H1 (cell line): ENCODE data around the gene SNAP25. TPM values are rescaled to one million over a fixed set of nuclear protein-coding genes. Genes with fewer than 3 reads are reported as not detected.

Experiments
- CTCF ChIA-PET: fragments of 300-600 bp; sonication (Branson Sonifier 250); formaldehyde crosslinking; loops from one replicate; lab custom pipeline; 2021; ENCODE audit not compliant: partially characterized antibody; lab: Charles Lee
- POLR2A ChIA-PET: fragments of 300-600 bp; sonication (Branson Sonifier 250); formaldehyde crosslinking; loops from one replicate; lab custom pipeline; 2021; ENCODE audit warnings: inconsistent platforms; ENCODE audit not compliant: partially characterized antibody; lab: Charles Lee
- DNase-seq, 2 experiments: peaks; one replicate each; pipeline versions ENCODE4 v3.0.0 to v3.0.0-alpha.2; 2010 to 2022; ENCODE audit warnings: low spot score in 2 of 2, low read depth in 1 of 2, mixed read lengths in 1 of 2
- FAIRE-seq: peaks from 2 replicates; lab custom pipeline; 2011; peaks lifted over from hg19 to GRCh38; lab: Jason Lieb, UNC
- H2AFZ ChIP-seq: 2 replicates; pipeline ENCODE4 v1.8.1; 2012; ENCODE audit warnings: low read length, inconsistent platforms
- H2AK5ac ChIP-seq: 2 replicates; pipeline ENCODE4 v1.6.1; 2013; ENCODE audit warnings: low read depth, low read length
- H2BK120ac ChIP-seq: replicated peaks from 2 replicates; pipeline ENCODE3; 2013; ENCODE audit warnings: low read depth, low read length, inconsistent platforms
- H2BK12ac ChIP-seq: 2 replicates; pipeline ENCODE4 v1.6.1; 2013; ENCODE audit warnings: low read depth, low read length
- H2BK15ac ChIP-seq: 2 replicates; pipeline ENCODE4 v1.6.1; 2013; ENCODE audit warnings: low read length
- H2BK20ac ChIP-seq: 2 replicates; pipeline ENCODE4 v1.6.1; 2013; ENCODE audit warnings: low read length
- H2BK5ac ChIP-seq: 2 replicates; pipeline ENCODE4 v1.6.1; 2013; ENCODE audit warnings: low read depth, low read length
- H3K14ac ChIP-seq: 2 replicates; pipeline ENCODE4 v1.6.1; 2013; ENCODE audit warnings: inconsistent platforms; ENCODE audit not compliant: insufficient read length
- H3K18ac ChIP-seq: 2 replicates; pipeline ENCODE4 v1.6.1; 2013; ENCODE audit warnings: low read length; ENCODE audit errors: extremely low read depth
- H3K23ac ChIP-seq: 2 replicates; pipeline ENCODE4 v1.6.1; 2013; ENCODE audit warnings: inconsistent platforms; ENCODE audit not compliant: insufficient read length
- H3K23me2 ChIP-seq: 2 replicates; pipeline ENCODE4 v1.6.1; 2013; ENCODE audit warnings: low read depth, low read length
- H3K27ac ChIP-seq: 2 replicates; pipeline ENCODE4 v1.6.1; 2011; ENCODE audit warnings: low read depth, low read length, inconsistent platforms
- H3K27me3 ChIP-seq, 4 experiments: replicated peaks in 1 of 4; 1 replicate in 1 of 4; 2 replicates in 3 of 4; pipeline versions ENCODE4 v1.6.1 to v1.8.1; 2011 to 2013; ENCODE audit warnings: low read length in 3 of 4, mild to moderate bottlenecking in 3 of 4, inconsistent platforms in 2 of 4, mixed read lengths in 2 of 4, moderate library complexity in 1 of 4; ENCODE audit not compliant: control insufficient read depth in 3 of 4, insufficient read depth in 3 of 4; ENCODE audit errors: extremely low read depth in 1 of 4
- H3K36me3 ChIP-seq, 4 experiments: 2 replicates each; pipeline versions ENCODE4 v1.6.1 to v1.8.1; 2011 to 2013; ENCODE audit warnings: mild to moderate bottlenecking in 4 of 4, low read length in 3 of 4, moderate library complexity in 2 of 4, control low read depth in 1 of 4, inconsistent platforms in 1 of 4; ENCODE audit not compliant: insufficient read depth in 4 of 4, control insufficient read depth in 2 of 4
- H3K4ac ChIP-seq: replicated peaks from 2 replicates; pipeline ENCODE3; 2013; ENCODE audit warnings: low read length, low read depth, mixed read lengths, inconsistent platforms; ENCODE audit not compliant: insufficient read length
- H3K4me1 ChIP-seq, 4 experiments: replicated peaks in 1 of 4; 1 replicate in 1 of 4; 2 replicates in 3 of 4; pipeline versions ENCODE4 v1.6.1 to v1.8.1; 2011 to 2013; ENCODE audit warnings: low read length in 3 of 4, inconsistent platforms in 2 of 4, mixed read lengths in 1 of 4; ENCODE audit not compliant: insufficient read depth in 4 of 4, control insufficient read depth in 3 of 4
- H3K4me2 ChIP-seq, 2 experiments: 2 replicates each; pipeline versions ENCODE4 v1.6.1 to v1.8.1; 2011 to 2013; ENCODE audit warnings: low read depth in 2 of 2, low read length in 2 of 2, control low read depth in 1 of 2, inconsistent platforms in 1 of 2, mild to moderate bottlenecking in 1 of 2; ENCODE audit not compliant: insufficient read depth in 1 of 2
- H3K4me3 ChIP-seq, 4 experiments: fragments of 200-600, 300-600 bp in 1 of 4; sonication (generic), shearing (Covaris generic), sonication (Bioruptor Twin) in 1 of 4; 2 replicates each; pipeline versions ENCODE4 v1.5.1 to v1.8.1; 2011 to 2016; ENCODE audit warnings: low read length in 4 of 4, low read depth in 3 of 4, control low read depth in 2 of 4, inconsistent platforms in 2 of 4, mild to moderate bottlenecking in 2 of 4, mixed read lengths in 1 of 4, moderate library complexity in 1 of 4; ENCODE audit not compliant: insufficient read depth in 2 of 4; ENCODE audit errors: extremely low read depth in 1 of 4
- H3K56ac ChIP-seq: replicated peaks from 2 replicates; pipeline ENCODE3; 2013; ENCODE audit warnings: low read depth, mild to moderate bottlenecking, mixed read lengths, low read length, inconsistent platforms; ENCODE audit not compliant: insufficient read length
- H3K79me1 ChIP-seq: 2 replicates; pipeline ENCODE4 v1.6.1; 2013; ENCODE audit warnings: low read depth, low read length, control low read depth
- H3K79me2 ChIP-seq, 2 experiments: 2 replicates each; pipeline versions ENCODE4 v1.6.1 to v1.8.1; 2012 to 2013; ENCODE audit warnings: low read length in 2 of 2, mild to moderate bottlenecking in 2 of 2, inconsistent platforms in 1 of 2; ENCODE audit not compliant: insufficient read depth in 2 of 2, control insufficient read depth in 1 of 2
- H3K9ac ChIP-seq, 4 experiments: replicated peaks in 1 of 4; 1 replicate in 1 of 4; 2 replicates in 3 of 4; pipeline versions ENCODE4 v1.6.1 to v1.8.1; 2011 to 2013; ENCODE audit warnings: low read depth in 3 of 4, low read length in 3 of 4, control low read depth in 2 of 4, mild to moderate bottlenecking in 2 of 4, moderate library complexity in 2 of 4, inconsistent platforms in 1 of 4; ENCODE audit errors: extremely low read depth in 1 of 4
- H3K9me3 ChIP-seq, 2 experiments: 2 replicates each; pipeline versions ENCODE4 v1.6.1 to v1.8.1; 2012 to 2013; ENCODE audit warnings: mild to moderate bottlenecking in 2 of 2, moderate library complexity in 2 of 2, control low read depth in 1 of 2, inconsistent platforms in 1 of 2, low read depth in 1 of 2, low read length in 1 of 2, mixed read lengths in 1 of 2; ENCODE audit not compliant: insufficient read depth in 2 of 2
- H4K20me1 ChIP-seq, 2 experiments: replicated peaks in 1 of 2; 2 replicates each; pipeline versions ENCODE3 to v1.8.1; 2011 to 2013; ENCODE audit warnings: inconsistent platforms in 2 of 2, low read length in 2 of 2, mild to moderate bottlenecking in 1 of 2; ENCODE audit not compliant: insufficient read depth in 2 of 2, control insufficient read depth in 1 of 2
- H4K5ac ChIP-seq: 2 replicates; pipeline ENCODE4 v1.6.1; 2013; ENCODE audit warnings: low read length, low read depth, mixed read lengths, inconsistent platforms; ENCODE audit not compliant: insufficient read length
- H4K8ac ChIP-seq: 2 replicates; pipeline ENCODE4 v1.8.0; 2013; ENCODE audit warnings: mild to moderate bottlenecking, moderate library complexity, low read length, inconsistent platforms; ENCODE audit not compliant: insufficient read depth; ENCODE audit errors: extremely low read depth
- H4K91ac ChIP-seq: replicated peaks from 2 replicates; pipeline ENCODE3; 2013; ENCODE audit warnings: low read length, mixed read lengths, inconsistent platforms; ENCODE audit not compliant: insufficient read length
- BCL11A ChIP-seq, 2 experiments: IDR thresholded peaks; one replicate each; pipeline ENCODE4 v1.6.1; 2011; ENCODE audit warnings: low read depth in 2 of 2, low read length in 2 of 2, mild to moderate bottlenecking in 2 of 2
- CTBP2 ChIP-seq: IDR thresholded peaks from 2 replicates; pipeline ENCODE4 v1.7.0; 2011; ENCODE audit warnings: borderline replicate concordance, mild to moderate bottlenecking, moderate library complexity, mixed read lengths, low read length; ENCODE audit not compliant: insufficient read depth, insufficient read length
- HDAC2 ChIP-seq, 2 experiments: fragments of 300-600 bp in 1 of 2; sonication (generic) in 1 of 2; IDR thresholded peaks; 2 replicates each; pipeline ENCODE4 v1.6.1; 2011 to 2012; ENCODE audit warnings: low read depth in 2 of 2, low read length in 2 of 2, mild to moderate bottlenecking in 2 of 2, moderate library complexity in 2 of 2, borderline replicate concordance in 1 of 2, inconsistent platforms in 1 of 2
- KDM4A ChIP-seq: IDR thresholded peaks from one replicate; pipeline ENCODE4 v1.7.1; 2012; ENCODE audit warnings: low read depth, mild to moderate bottlenecking, moderate library complexity, low read length, inconsistent platforms; ENCODE audit not compliant: severe bottlenecking
- KDM5A ChIP-seq: fragments of 200-600 bp; IDR thresholded peaks from 2 replicates; pipeline ENCODE4 v1.7.1; 2012; ENCODE audit warnings: mild to moderate bottlenecking, low read length, inconsistent platforms, mixed read lengths
- MAX ChIP-seq: IDR thresholded peaks from 2 replicates; pipeline ENCODE4 v1.6.1; 2012; ENCODE audit warnings: inconsistent platforms
- NANOG ChIP-seq: IDR thresholded peaks from 2 replicates; pipeline ENCODE4 v1.6.1; 2011; ENCODE audit warnings: low read length, low read depth, mild to moderate bottlenecking, inconsistent platforms; ENCODE audit not compliant: insufficient read depth, poor library complexity, severe bottlenecking
- NRF1 ChIP-seq: IDR thresholded peaks from 2 replicates; pipeline ENCODE4 v1.6.1; 2011; ENCODE audit warnings: mild to moderate bottlenecking, low read depth, low read length, improper control_type of control experiment
- RBBP5 ChIP-seq: IDR thresholded peaks from 2 replicates; pipeline ENCODE4 v1.7.1; 2012; ENCODE audit warnings: low read depth, mild to moderate bottlenecking, inconsistent platforms, low read length, moderate library complexity, borderline replicate concordance
- SP2 ChIP-seq: IDR thresholded peaks from 2 replicates; pipeline ENCODE4 v1.6.1; 2012; ENCODE audit warnings: mild to moderate bottlenecking, low read length, inconsistent platforms
- TAF7 ChIP-seq: optimal IDR thresholded peaks from 2 replicates; pipeline ENCODE3; 2011; ENCODE audit warnings: low read depth, mild to moderate bottlenecking, inconsistent platforms, low read length, moderate library complexity, borderline replicate concordance
- ZNF274 ChIP-seq: IDR thresholded peaks from 2 replicates; pipeline ENCODE4 v1.7.0; 2012; ENCODE audit warnings: low read length, borderline replicate concordance; ENCODE audit errors: extremely low read depth
- WGBS, 2 experiments: shearing (Covaris generic) in 1 of 2; methylation state at CpG; one replicate each; pipeline versions ENCODE4 v1.1.6 to v1.1.7; 2013 to 2015; ENCODE audit warnings: low lambda C conversion rate in 2 of 2, mixed read lengths in 2 of 2, inconsistent platforms in 1 of 2, low coverage in 1 of 2, missing lambda C conversion rate in 1 of 2; ENCODE audit not compliant: insufficient replicate concordance in 2 of 2, insufficient coverage in 1 of 2, insufficient read length in 1 of 2; ENCODE audit errors: extremely low coverage in 1 of 2, missing lambda C conversion rate in 1 of 2; 5-methylcytosine and 5-hydroxymethylcytosine counted together
- polyA plus RNA-seq, 7 experiments: library from polyadenylated mRNA; depleted of rRNA in 3 of 7; stranded (reverse) in 5 of 7; unstranded in 2 of 7; fragments of >200 nt in 5 of 7; fragments of 200-250 nt in 2 of 7; gene quantifications; 1 replicate in 5 of 7; 2 replicates in 1 of 7; 4 replicates in 1 of 7; pipeline versions ENCODE4 v1.2.1 to v1.2.3, GENCODE V29; 2011 to 2013; ENCODE audit warnings: missing spikeins in 2 of 7, mixed read lengths in 2 of 7
- total RNA-seq: library from RNA; stranded (reverse); fragmentation: NEBNext Ultra II Directional; extraction: Animal tissue kit (Norgen Biotek cat#: 25700); gene quantifications from 2 replicates; pipeline ENCODE4 v1.2.1, GENCODE V29; 2021
- TF ChIP-seq, protein P1 (sequence below): IDR thresholded peaks from 2 replicates; pipeline ENCODE4 v1.6.1; 2011; ENCODE audit warnings: low read depth, mild to moderate bottlenecking, low read length; ENCODE audit not compliant: insufficient read depth

Gene SNAP25
- total and polyA plus RNA-seq, 2 of the 8 experiments (the other 6 are each of a cell fraction or from before 2014, with no cell fraction given): 0.51 to 0.52 TPM

DNA sequence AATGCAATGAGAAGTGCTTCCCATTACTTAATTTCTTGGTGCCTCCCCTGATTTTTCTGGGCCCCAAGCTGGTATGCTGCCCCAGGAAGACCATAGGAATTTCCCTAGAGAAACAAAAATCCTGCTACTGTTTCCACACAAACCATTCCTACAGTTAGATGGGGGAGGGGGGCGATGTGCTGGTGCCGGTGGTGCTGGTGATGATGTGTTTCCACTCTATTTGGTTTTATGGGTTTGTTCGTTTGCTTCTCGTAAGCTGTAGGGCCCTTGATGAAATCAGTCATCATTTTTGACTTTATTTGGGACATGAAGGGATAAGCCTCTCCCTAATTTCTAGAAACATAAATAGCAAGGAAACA lies 110.2 kb downstream of the SNAP25 start:
- H3K18ac ChIP-seq: no peak overlapping the region
- H3K4me2 ChIP-seq: no peak overlapping the region
- no peak overlapping the region for H3K9ac ChIP-seq
- H4K5ac ChIP-seq: no peak overlapping the region
- H4K20me1 ChIP-seq: no peaks in the 10 kb centered on the region
- H2BK15ac ChIP-seq: no peak overlapping the region
- H2AK5ac ChIP-seq: no peak overlapping the region
- no peaks in the 10 kb centered on the region for H3K23me2 ChIP-seq
- H3K27me3 ChIP-seq: no peaks in the 10 kb centered on the region
- no peak overlapping the region for H2AFZ ChIP-seq
- ChIA-PET CTCF (interaction anchor here (0.6 to 1.7 kb wide), 2 partner anchors 11 to 29 kb away, joined by 3 read pairs; no protein-coding TSS in a partner anchor), POLR2A (no interaction called here)
- peaks cover 0 to 4% (median 2%) of the 10 kb centered on the region in 4 experiments; a peak in 2 of 7 replicates for H3K4me1 ChIP-seq
- no peak overlapping the region for H3K23ac ChIP-seq
- no peak for FAIRE-seq
- no peak overlapping the region for H3K56ac ChIP-seq
- H4K91ac ChIP-seq: no peak overlapping the region
- H3K4ac ChIP-seq: no peak overlapping the region
- H2BK120ac ChIP-seq: no peak overlapping the region
- H4K8ac ChIP-seq: no peak overlapping the region
- no peak overlapping the region for H3K4me3 ChIP-seq
- no peak overlapping the region for H2BK5ac ChIP-seq
- no peaks in the 10 kb centered on the region for H3K79me2 ChIP-seq
- 74% methylated on average over 4 of the region's 4 CpGs; no CpG with 5 or more reads in 1 of the 2 experiments for WGBS, 2 experiments
- H3K79me1 ChIP-seq: no peaks in the 10 kb centered on the region
- no peaks in the 10 kb centered on the region for H3K9me3 ChIP-seq
- H2BK12ac ChIP-seq: no peak overlapping the region
- no peak for DNase-seq
- H3K27ac ChIP-seq: no peak overlapping the region
- H3K14ac ChIP-seq: no peak overlapping the region
- H2BK20ac ChIP-seq: no peak overlapping the region
- no peaks in the 10 kb centered on the region for H3K36me3 ChIP-seq
- TF ChIP-seq KDM5A (no peak), KDM4A (no peak), BCL11A (IDR thresholded peaks at IDR 0.05; ENCODE audit: low read depth in 2 of 2, low read length in 2 of 2) (no peak), ZNF274 (no peak), HDAC2 (IDR thresholded peaks at IDR 0.05; ENCODE audit: borderline replicate concordance in 1 of 2, low read depth in 2 of 2, low read length in 2 of 2) (no peak), RBBP5 (no peak), CTBP2 (no peak), SP2 (no peak), MAX (no peak), TAF7 (no peak), NRF1 (no peak), NANOG (no peak)
- TF ChIP-seq, protein P1, sequence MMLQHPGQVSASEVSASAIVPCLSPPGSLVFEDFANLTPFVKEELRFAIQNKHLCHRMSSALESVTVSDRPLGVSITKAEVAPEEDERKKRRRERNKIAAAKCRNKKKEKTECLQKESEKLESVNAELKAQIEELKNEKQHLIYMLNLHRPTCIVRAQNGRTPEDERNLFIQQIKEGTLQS: no peak
